Measurements from ENCODE around the gene POLN.

The POLN gene

DNA sequence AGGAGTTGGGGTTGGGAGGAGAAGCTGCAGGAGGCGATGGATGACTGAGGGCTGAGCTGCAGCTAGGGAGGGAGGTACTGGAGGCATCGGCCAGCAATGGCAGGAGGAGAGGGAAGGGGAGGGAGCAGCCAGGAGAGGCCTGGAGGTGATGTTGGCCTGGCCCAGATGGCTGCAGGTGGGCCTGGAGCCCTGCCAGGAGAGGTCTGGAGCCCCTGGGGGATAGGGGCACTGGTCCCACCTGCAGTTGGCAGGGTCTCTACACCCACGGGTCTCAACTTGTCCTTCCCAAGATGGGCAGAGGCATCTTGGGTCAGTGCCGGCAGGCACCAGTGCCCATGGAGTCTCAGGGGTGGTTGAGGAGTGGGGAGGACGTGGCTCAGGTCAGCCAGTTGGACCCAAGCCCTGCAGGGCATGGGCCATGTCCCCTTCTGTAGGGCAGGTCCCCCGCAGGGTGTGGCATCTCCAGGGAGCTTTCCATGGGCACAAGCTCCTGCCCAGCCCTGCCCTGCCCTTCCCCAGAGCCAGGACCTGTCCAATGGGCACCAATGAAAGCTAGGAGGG lies 22.6 kb upstream of the POLN start:
- no peak for DNase-seq (ENCODE audit: insufficient read length, low spot score)
- FAIRE-seq = no peak

DNA sequence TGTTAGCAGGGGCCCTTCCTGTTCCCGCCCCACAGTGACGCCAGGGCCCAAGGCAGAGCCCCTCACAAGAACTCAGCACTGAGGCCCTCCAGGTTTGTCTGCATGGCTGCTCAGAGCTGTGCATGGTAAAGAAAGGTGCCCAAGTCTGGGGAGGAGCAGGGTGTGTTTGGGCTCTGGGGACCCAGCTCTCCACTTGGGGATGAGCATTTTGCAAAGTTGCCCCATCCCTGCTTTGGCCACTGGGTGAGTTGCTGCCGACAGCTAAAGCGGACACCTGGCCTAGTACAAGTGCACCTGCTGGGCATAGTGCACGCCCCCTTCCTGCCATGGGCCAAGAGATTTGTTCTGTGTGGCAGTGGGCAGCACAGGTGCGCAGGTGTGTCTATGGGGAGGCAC lies 22.0 kb upstream of the POLN start:
- DNase-seq (ENCODE audit: insufficient read length, low spot score) (no peak), FAIRE-seq (no peak)

- FAIRE-seq = no peak
- no peak for DNase-seq (ENCODE audit: insufficient read length, low spot score)
Observed at GRCh38 chr4:2262944-2263250, 21.0 kb upstream of the POLN start.

DNA sequence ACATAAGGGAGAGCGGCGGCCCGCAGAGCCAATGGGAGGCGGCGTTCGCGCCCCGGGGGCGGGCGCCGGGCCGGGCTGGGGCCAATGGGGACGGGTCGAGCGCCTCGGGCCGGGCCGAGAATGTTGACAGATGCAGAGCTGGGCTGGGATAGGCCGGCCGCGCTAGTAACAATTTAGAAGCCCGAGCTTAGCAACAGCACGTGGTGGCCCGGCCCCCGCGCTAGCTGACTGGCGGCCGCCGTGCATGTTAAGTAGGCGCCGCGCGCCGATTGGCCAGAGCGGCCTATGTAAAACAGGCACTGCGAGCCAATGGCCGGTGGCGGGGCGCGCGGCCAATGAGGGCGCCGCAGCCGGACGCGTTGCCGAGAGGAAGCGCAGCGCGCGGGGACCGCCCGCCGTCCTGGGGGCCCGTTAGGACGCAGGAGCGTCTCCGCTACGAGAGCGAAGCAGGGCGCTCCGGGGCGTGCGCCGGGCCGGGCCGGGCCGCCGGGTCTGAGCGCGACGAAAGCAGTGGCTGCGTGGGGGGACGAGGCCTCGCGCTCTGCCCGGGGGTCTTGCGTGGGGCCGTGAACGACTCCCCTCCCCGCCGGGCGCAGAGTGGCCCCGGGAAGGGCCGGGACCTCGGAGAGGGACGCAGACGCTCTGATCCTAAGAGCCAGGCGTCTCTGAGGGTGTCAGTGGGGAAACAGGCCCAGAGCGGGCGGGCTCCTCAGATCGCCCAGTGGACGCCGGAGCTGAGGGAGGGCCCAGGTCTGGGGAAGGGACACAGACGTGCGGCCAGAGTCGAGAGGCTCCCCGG lies 20.4 kb upstream of the POLN start:
- DNase-seq (ENCODE audit: insufficient read length, low spot score) = peak; percentile 99
- peak; percentile 97 for FAIRE-seq

GRCh38 chr4:2261853-2262144 lies 19.9 kb upstream of the POLN start, which contains the start of gene MXD4:
Gene MXD4 (minus strand): TSS chr4:2262109. CDS start chr4:2261980, 129 bp downstream.
- DNase-seq (ENCODE audit: insufficient read length, low spot score) (no peak), FAIRE-seq (no peak)

DNA sequence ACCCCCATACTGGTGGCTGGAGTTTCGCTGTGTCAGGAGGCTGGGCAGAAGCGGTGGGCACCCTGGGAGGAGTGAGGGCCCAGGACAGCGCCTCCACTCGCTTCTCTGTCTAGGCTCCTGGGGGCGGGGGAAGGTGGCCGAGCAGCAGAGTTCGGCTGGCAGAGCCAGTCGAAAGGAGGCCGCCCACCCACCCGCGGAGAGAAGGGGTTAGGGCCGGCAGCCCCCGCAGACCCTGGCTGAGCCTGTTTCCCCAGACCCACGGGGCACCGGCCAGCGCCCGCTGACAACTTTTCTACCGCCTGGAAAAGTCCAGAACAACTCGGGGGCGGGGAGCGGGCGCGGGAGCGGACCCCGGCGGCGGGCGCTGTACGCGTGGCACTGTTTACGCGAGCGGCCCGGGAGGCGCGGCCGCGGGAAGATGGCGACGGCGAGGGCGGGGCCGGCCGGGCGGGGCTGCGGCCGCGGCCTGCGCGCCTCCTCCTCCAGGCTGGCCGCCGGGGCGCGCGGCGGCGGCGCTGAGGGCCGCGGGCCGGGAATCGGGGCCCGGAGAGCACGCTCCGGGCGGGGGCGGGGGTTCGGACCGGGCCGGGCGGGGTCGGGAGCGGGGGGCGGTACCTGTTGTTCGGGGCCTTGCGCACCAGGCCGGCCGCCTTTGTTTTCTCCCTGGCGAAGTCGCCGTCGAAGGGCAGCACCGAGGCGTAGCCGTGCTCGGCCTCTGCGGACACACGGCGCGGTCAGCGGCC lies 19.4 kb upstream of the POLN start:
- DNase-seq (ENCODE audit: insufficient read length, low spot score) = peak; percentile 60

GRCh38 chr4:2260344-2261109 lies 18.6 kb upstream of the POLN start:
- no peak for FAIRE-seq
- no peak for DNase-seq (ENCODE audit: insufficient read length, low spot score)

More for the DNA sequence above, 19.4 kb upstream of the POLN start:
- no peak for FAIRE-seq

DNA sequence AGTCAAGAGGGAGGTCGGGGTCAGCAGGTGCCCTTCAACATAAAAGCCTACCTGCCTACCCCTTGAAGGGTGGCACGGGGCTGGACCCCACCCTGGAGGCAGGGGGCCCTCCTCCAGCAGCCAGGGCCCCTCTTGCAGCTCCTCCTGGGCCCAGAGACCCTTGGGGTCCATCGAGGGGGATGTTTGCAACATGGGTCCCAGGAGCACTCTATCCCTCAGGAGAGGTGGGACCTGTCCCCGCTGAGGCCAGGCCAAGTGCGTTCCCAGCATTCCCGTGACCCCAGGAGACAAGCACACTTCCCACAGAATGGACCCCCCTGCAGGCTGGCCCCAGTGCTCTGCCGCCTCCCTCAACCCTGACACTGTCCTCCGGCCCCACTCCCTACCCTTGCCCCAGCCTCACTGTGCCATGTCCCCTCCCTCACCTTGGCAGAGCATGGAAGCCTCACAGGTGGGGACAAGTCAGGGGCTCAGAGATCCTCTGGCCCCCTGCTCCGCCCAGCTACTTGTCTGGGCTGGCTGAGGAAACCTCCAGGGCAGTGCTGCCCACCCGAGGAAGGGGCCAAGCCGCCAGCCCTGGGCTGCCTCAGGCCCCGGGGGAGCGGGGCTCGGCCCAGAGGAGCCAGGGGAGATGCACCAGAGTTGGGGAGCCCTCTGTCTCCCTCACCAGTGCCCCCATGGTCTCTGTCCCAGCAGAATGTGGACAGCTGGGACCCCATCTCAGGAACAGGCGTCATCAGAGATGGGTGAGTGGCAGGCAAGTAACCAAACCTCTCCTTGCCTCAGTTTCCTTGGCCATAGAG lies 17.8 kb upstream of the POLN start:
- DNase-seq (ENCODE audit: insufficient read length, low spot score) = no peak

GRCh38 chr4:2259036-2259540 lies 17.2 kb upstream of the POLN start:
- no peak for FAIRE-seq
- DNase-seq (ENCODE audit: insufficient read length, low spot score) = no peak

More for the DNA sequence above, 17.8 kb upstream of the POLN start:
- no peak for FAIRE-seq

GRCh38 chr4:2258091-2259035 lies 16.4 kb upstream of the POLN start:
- DNase-seq (ENCODE audit: insufficient read length, low spot score) (no peak), FAIRE-seq (no peak)

DNA sequence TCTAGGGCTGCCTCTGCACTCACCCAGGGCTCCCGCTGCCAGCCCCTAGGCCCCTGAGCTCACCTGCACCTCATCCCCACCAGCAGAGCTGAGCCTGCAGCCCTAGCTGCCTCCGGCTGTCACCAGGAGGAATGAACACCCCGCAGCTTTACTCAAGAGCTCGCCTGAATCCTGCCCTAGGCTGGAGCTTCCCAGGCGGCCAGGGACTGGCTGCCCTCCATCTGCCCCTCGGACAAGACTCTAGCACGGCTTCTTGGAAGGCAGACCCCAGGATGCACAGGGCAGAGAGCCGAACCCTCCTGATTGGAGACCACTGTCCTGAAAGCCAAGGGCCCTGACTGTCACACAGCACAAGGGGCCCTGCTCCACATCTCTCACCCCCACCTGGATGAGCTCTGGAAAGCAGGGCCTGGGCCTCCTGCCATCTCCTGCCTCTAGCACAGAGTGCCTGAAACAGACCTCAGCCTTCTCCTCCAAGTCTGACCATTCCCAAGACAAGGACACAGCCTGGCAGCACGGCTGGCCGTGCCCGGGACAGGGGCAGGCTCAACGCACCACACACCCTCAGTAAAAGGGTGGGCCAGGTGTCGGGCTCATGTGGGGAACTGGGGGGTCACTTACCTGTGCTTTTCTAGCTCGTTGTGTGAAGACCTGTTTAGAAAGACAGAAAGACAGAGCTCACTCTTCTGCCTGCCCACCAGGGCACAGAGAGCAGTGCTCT lies 15.6 kb upstream of the POLN start:
- DNase-seq (ENCODE audit: insufficient read length, low spot score) = no peak
- no peak for FAIRE-seq

DNA sequence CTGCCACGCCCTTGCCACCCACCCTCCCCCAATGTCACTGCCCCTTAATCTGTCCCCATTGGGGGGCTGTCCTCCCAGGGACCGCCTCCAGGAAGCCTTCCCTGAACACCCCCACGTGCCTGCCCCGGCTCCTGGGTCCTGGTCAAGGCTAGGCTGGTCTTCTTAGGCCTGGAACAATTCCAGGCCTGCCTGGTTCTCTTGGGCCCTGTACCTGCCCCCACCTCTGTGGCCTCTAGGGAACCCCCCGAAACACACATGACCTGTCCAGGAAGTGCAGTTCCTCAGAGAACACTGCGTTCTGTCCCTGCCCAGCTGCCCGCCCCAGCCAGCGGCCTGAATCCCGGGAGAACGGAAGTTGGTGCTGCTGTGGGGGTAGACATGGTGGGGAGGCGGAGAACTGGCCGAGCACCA lies 14.9 kb upstream of the POLN start:
- FAIRE-seq = no peak
- DNase-seq (ENCODE audit: insufficient read length, low spot score) = no peak

- FAIRE-seq (no peak), DNase-seq (ENCODE audit: insufficient read length, low spot score) (no peak)
Observed at GRCh38 chr4:2256156-2256731, 14.3 kb upstream of the POLN start.

- no peak for FAIRE-seq
- no peak for DNase-seq (ENCODE audit: insufficient read length, low spot score)
Observed at GRCh38 chr4:2255501-2256155, 13.7 kb upstream of the POLN start.

GRCh38 chr4:2254665-2255500 lies 13.0 kb upstream of the POLN start:
- no peak for DNase-seq (ENCODE audit: insufficient read length, low spot score)
- no peak for FAIRE-seq

- DNase-seq (ENCODE audit: insufficient read length, low spot score) (no peak), FAIRE-seq (no peak)
Observed at GRCh38 chr4:2253160-2254084, 11.5 kb upstream of the POLN start.
